Calu3 (cell line): ENCODE measurements around the gene GDF7. TPM values are rescaled to one million over a fixed set of nuclear protein-coding genes. Genes with fewer than 3 reads are reported as not detected.
A peak's percentile ranks its signal among the peaks of the same experiment; 100 is the strongest.

Source experiments
- BruUV-seq: library from RNA; stranded (reverse); fragments of 400-500 nt; replicated peaks from 2 replicates; lab custom pipeline; 2021; lab: Mats Ljungman, UMichigan
- CTCF ChIA-PET: fragments of 300-600 bp; sonication (Branson Sonifier 250); formaldehyde crosslinking; loops from one replicate; lab custom pipeline; 2022; ENCODE audit warnings: antibody characterized with exemption; lab: Charles Lee
- DNase-seq: peaks from one replicate; pipeline ENCODE4 v3.0.0; 2022
- H3K27ac Mint-ChIP-seq: one replicate; pipeline ENCODE4 v1.8.0; 2022; ENCODE audit warnings: mixed read lengths; ENCODE audit not compliant: unreplicated experiment
- H3K27me3 Mint-ChIP-seq: one replicate; pipeline ENCODE4 v1.8.0; 2022; ENCODE audit warnings: mixed read lengths; ENCODE audit not compliant: unreplicated experiment
- H3K36me3 Mint-ChIP-seq: one replicate; pipeline ENCODE4 v1.8.0; 2022; ENCODE audit warnings: mild to moderate bottlenecking, moderate library complexity, mixed read lengths; ENCODE audit not compliant: insufficient read depth, unreplicated experiment
- H3K4me1 Mint-ChIP-seq: one replicate; pipeline ENCODE4 v1.8.0; 2022; ENCODE audit warnings: mild to moderate bottlenecking, low read depth, mixed read lengths; ENCODE audit not compliant: unreplicated experiment
- H3K4me3 Mint-ChIP-seq: one replicate; pipeline ENCODE4 v1.8.0; 2022; ENCODE audit warnings: mild to moderate bottlenecking, low read depth, moderate library complexity, mixed read lengths; ENCODE audit not compliant: unreplicated experiment
- H3K9me3 Mint-ChIP-seq: one replicate; pipeline ENCODE4 v1.8.0; 2022; ENCODE audit warnings: low read depth, mixed read lengths; ENCODE audit not compliant: unreplicated experiment
- CTCF ChIP-seq: fragments of 200-600 bp; IDR thresholded peaks from one replicate; pipeline ENCODE4 v1.8.0; 2022; ENCODE audit warnings: antibody characterized with exemption; ENCODE audit not compliant: unreplicated experiment
- intact Hi-C: fragments of 100-400 bp; cut with micrococcal nuclease; formaldehyde crosslinking; loops from one replicate; pipeline ENCODE4 v1.10.0; 2022; ENCODE audit not compliant: unreplicated experiment
- total RNA-seq: library from RNA; stranded (reverse); gene quantifications from 2 replicates; pipeline ENCODE4 v1.2.3, GENCODE V29; 2022

GDF7 gene
- total RNA-seq, 1 experiment from 2014 or later: not detected

GRCh38 chr2:20678086-20678395 is 11.1 kb downstream of the GDF7 start:
- TF ChIP-seq CTCF: no peak
- Mint-ChIP-seq H3K36me3 (no peaks in the 10 kb centered on the region), H3K9me3 (no peaks in the 10 kb centered on the region), H3K27ac (no peak overlapping the region), H3K27me3 (no peaks in the 10 kb centered on the region), H3K4me3 (no peak overlapping the region), H3K4me1 (no peaks in the 10 kb centered on the region)
- DNase-seq: no peak
- BruUV-seq: no TSS peak
- intact Hi-C loops: no loop called here
- CTCF ChIA-PET: interaction anchor here (0.8 kb wide), 1 partner anchor 16 kb away, joined by 3 read pairs; no protein-coding TSS in a partner anchor

GRCh38 chr2:20678780-20679179 is 11.8 kb downstream of the GDF7 start:
- DNase-seq: no peak
- CTCF ChIA-PET: interaction anchor here (0.8 kb wide), 1 partner anchor 17 kb away, joined by 3 read pairs; no protein-coding TSS in a partner anchor
- no peak overlapping the region for H3K27ac Mint-ChIP-seq
- H3K4me1 Mint-ChIP-seq: no peaks in the 10 kb centered on the region
- BruUV-seq: no TSS peak
- intact Hi-C loops: no loop called here
- H3K36me3 Mint-ChIP-seq: no peaks in the 10 kb centered on the region
- no peak overlapping the region for H3K4me3 Mint-ChIP-seq
- no peaks in the 10 kb centered on the region for H3K9me3 Mint-ChIP-seq
- no peaks in the 10 kb centered on the region for H3K27me3 Mint-ChIP-seq
- TF ChIP-seq CTCF: no peak

GRCh38 chr2:20680744-20681375 is 13.9 kb downstream of the GDF7 start:
- intact Hi-C loops: loop anchor here (5.0 kb wide), 1 partner anchor 76 kb away; no protein-coding TSS in a partner anchor
- no TSS peak for BruUV-seq
- H3K9me3 Mint-ChIP-seq: no peaks in the 10 kb centered on the region
- CTCF ChIA-PET: no interaction called here
- no peaks in the 10 kb centered on the region for H3K27me3 Mint-ChIP-seq
- no peak overlapping the region for H3K27ac Mint-ChIP-seq
- H3K36me3 Mint-ChIP-seq: no peaks in the 10 kb centered on the region
- DNase-seq: no peak
- no peak overlapping the region for H3K4me3 Mint-ChIP-seq
- H3K4me1 Mint-ChIP-seq: no peaks in the 10 kb centered on the region
- no peak for TF ChIP-seq CTCF

- BruUV-seq: no TSS peak
- intact Hi-C loops: loop anchor here (1.0 to 5.0 kb wide), 2 partner anchors 75 to 281 kb away; no protein-coding TSS in a partner anchor
- Mint-ChIP-seq H3K4me3 (no peak overlapping the region), H3K36me3 (no peaks in the 10 kb centered on the region), H3K4me1 (no peaks in the 10 kb centered on the region), H3K27ac (no peak overlapping the region), H3K9me3 (no peaks in the 10 kb centered on the region), H3K27me3 (no peaks in the 10 kb centered on the region)
- no peak for DNase-seq
- CTCF ChIA-PET: no interaction called here
- peak; percentile 34 for TF ChIP-seq CTCF
These were observed 15.4 kb downstream of the GDF7 start for GRCh38 chr2:20682167-20682920.
